Sigmoid colon (tissue), 4 donors: ENCODE data around the gene HVCN1.

Experiments
- CTCF ChIP-seq, 4 experiments: fragments of 450-650 bp in 3 of 4; fragments of 200-600 bp in 1 of 4; IDR thresholded peaks; one replicate each; pipeline ENCODE4 v1.5.1; 2016 to 2019; ENCODE audit warnings: antibody characterized with exemption in 4 of 4, mild to moderate bottlenecking in 3 of 4, moderate library complexity in 2 of 4
- POLR2AphosphoS5 ChIP-seq, 4 donors: sonication (generic); formaldehyde crosslinking; IDR thresholded peaks; one replicate each; pipeline ENCODE4 v1.6.1; 2017; ENCODE audit warnings: antibody characterized with exemption in 4 of 4

DNA sequence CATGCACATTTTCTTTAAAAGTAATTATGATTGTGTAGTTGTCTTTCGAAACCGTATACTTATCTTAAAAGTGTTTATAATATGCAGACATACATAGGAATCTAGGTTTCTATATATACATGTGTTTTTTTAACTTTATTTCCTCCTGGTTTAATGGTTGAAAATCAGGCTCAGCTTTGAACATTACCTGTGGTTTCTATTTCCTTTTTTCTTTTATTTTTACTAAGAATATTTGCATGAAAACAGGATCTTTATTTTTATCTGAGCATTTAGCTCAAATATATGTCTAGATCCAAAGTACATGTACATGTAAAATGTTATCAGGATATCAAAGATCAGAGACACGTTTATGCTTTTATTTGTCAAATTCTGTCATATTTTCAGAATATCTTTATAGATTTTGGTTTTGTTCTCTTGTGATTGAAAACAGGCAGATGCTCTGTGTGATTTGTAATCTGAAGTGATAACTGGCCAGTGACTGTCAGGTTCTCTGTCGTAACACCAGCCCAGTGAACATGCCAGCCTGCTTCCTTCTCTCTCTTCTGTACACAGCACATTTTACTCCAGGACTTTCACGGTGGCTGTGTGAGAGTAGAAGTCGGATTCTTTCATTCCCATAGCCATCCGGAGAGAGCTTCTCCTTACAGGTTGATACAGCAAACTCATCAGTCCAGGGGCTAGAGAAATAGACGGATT, 61.3 kb downstream of the HVCN1 start:
- TF ChIP-seq CTCF (IDR thresholded peaks at IDR 0.05) (no peak), POLR2AphosphoS5 (IDR thresholded peaks at IDR 0.05) (no peak)
